Vagina (tissue), 2 donors: Measurements from ENCODE around the gene PARD3.

Source experiments
- CTCF ChIP-seq, 3 experiments: fragments of 450-650 bp in 2 of 3; fragments of 200-600 bp in 1 of 3; sonication (generic) in 1 of 3; IDR thresholded peaks; one replicate each; pipeline ENCODE4 v1.5.1; 2017 to 2019; ENCODE audit warnings: antibody characterized with exemption in 3 of 3, mild to moderate bottlenecking in 2 of 3, moderate library complexity in 2 of 3
- POLR2A ChIP-seq, 2 donors: fragments of 450-650 bp; IDR thresholded peaks; one replicate each; pipeline ENCODE4 v1.6.1; 2017; ENCODE audit warnings: antibody characterized with exemption in 2 of 2, mild to moderate bottlenecking in 2 of 2, moderate library complexity in 2 of 2
- POLR2AphosphoS5 ChIP-seq, 2 donors: sonication (generic); formaldehyde crosslinking; IDR thresholded peaks; one replicate each; pipeline ENCODE4 v1.9.0; 2017; ENCODE audit warnings: antibody characterized with exemption in 2 of 2, mild to moderate bottlenecking in 2 of 2, low read depth in 1 of 2; ENCODE audit not compliant: insufficient read depth in 1 of 2

GRCh38 chr10:34360984-34361383 is 454.1 kb downstream of the PARD3 start:
- TF ChIP-seq CTCF (IDR thresholded peaks at IDR 0.05) (no peak), POLR2A (IDR thresholded peaks at IDR 0.05) (no peak), POLR2AphosphoS5 (IDR thresholded peaks at IDR 0.05; ENCODE audit: insufficient read depth in 1 of 2, low read depth in 1 of 2) (no peak)
